Upper lobe of left lung (tissue), 6 donors: ENCODE measurements around the gene PDGFC. TPM values are rescaled to one million over a fixed set of nuclear protein-coding genes. Genes with fewer than 3 reads are reported as not detected.

Source experiments
- small RNA-seq, 4 donors: library from RNA; depleted of rRNA; stranded (forward); fragments of <200 nt; gene quantifications; one replicate each; pipeline ENCODE3, GENCODE V24; 2016
- total RNA-seq, 6 donors: library from RNA; depleted of rRNA in 4 of 6; stranded (reverse); fragments of >200 nt in 4 of 6; gene quantifications; one replicate each; pipeline versions ENCODE4 v1.1.0 to v1.2.1, GENCODE V29; 2016 to 2021
- donor health status: DM: no; HTN: no; CAD: no; lungs with moderate emphysema.
- donor health status: DM: no; HTN: yes; CAD: no; lungs with severe emphysema.

PDGFC gene
- total RNA-seq, 6 donors from 2014 or later = 14.4 to 39.9 (median 28.5) TPM

Small RNAs within 50 kb of the gene (small RNA-seq; reads per million reads assigned to genes)
- gene AC092608.2 = 0 reads per million in 4 donors

Other genes starting within 250 kb of the PDGFC start
- 10 to 100 TPM in 1 of 6 donors, 1 to 10 TPM in 5; 2.8 to 37.7 (median 3.9) TPM for gene GLRB, start 104.4 kb upstream of the PDGFC start, total RNA-seq
- not detected for gene GRIA2, start 248.9 kb upstream of the PDGFC start, total RNA-seq